Measurements from ENCODE around the gene CNNM2.
"Not testable (repeated sequence)": the region's sequence is repeated elsewhere in the genome, so short reads cannot be mapped to it uniquely, and the experiment has no call there.

The CNNM2 gene

GRCh38 chr10:102919246-102919959, 1.3 kb downstream of the CNNM2 start:
- no peaks in the 10 kb centered on the region for H3K27me3 ChIP-seq (ENCODE audit: insufficient read depth, low read depth, severe bottlenecking)
- DNase-seq: no peak
- peak overlapping the region; percentile 77 for H3K4me3 ChIP-seq (ENCODE audit: low read depth, low read length)
- H3K27ac ChIP-seq: no peak overlapping the region
- H3K36me3 ChIP-seq: no peaks in the 10 kb centered on the region
- no peak for TF ChIP-seq CTCF (IDR thresholded peaks at IDR 0.05; ENCODE audit: low read depth, low read length)
- no peaks in the 10 kb centered on the region for H3K9me3 ChIP-seq (ENCODE audit: severe bottlenecking)

GRCh38 chr10:102919992-102920739, 2.1 kb downstream of the CNNM2 start:
- H3K9me3 ChIP-seq (ENCODE audit: severe bottlenecking): no peaks in the 10 kb centered on the region
- TF ChIP-seq CTCF (IDR thresholded peaks at IDR 0.05; ENCODE audit: low read depth, low read length): no peak
- DNase-seq: no peak
- H3K4me3 ChIP-seq (ENCODE audit: low read depth, low read length): no peak overlapping the region
- H3K27ac ChIP-seq: no peak overlapping the region
- H3K27me3 ChIP-seq (ENCODE audit: insufficient read depth, low read depth, severe bottlenecking): no peaks in the 10 kb centered on the region
- no peaks in the 10 kb centered on the region for H3K36me3 ChIP-seq

GRCh38 chr10:102923601-102924000, 5.5 kb downstream of the CNNM2 start:
- no peak overlapping the region for H3K4me3 ChIP-seq (ENCODE audit: low read depth, low read length)
- peaks cover 2% of the 10 kb centered on the region for H3K9me3 ChIP-seq (ENCODE audit: severe bottlenecking)
- no peak for DNase-seq
- no peaks in the 10 kb centered on the region for H3K27me3 ChIP-seq (ENCODE audit: insufficient read depth, low read depth, severe bottlenecking)
- no peak for TF ChIP-seq CTCF (IDR thresholded peaks at IDR 0.05; ENCODE audit: low read depth, low read length)
- H3K36me3 ChIP-seq: no peaks in the 10 kb centered on the region
- H3K27ac ChIP-seq: no peak overlapping the region

- no peaks in the 10 kb centered on the region for H3K36me3 ChIP-seq
- H3K27me3 ChIP-seq (ENCODE audit: insufficient read depth, low read depth, severe bottlenecking): no peaks in the 10 kb centered on the region
- H3K9me3 ChIP-seq (ENCODE audit: severe bottlenecking): peaks cover 2% of the 10 kb centered on the region
- no peak for DNase-seq
- TF ChIP-seq CTCF (IDR thresholded peaks at IDR 0.05; ENCODE audit: low read depth, low read length): no peak
- H3K27ac ChIP-seq: no peak overlapping the region
- H3K4me3 ChIP-seq (ENCODE audit: low read depth, low read length): no peak overlapping the region
Measured at GRCh38 chr10:102926842-102927241, 8.7 kb downstream of the CNNM2 start.

- no peak for TF ChIP-seq CTCF (IDR thresholded peaks at IDR 0.05; ENCODE audit: low read depth, low read length)
- Histone ChIP-seq H3K4me3 (ENCODE audit: low read depth, low read length) (no peak overlapping the region), H3K27me3 (ENCODE audit: insufficient read depth, low read depth, severe bottlenecking) (no peaks in the 10 kb centered on the region), H3K36me3 (no peaks in the 10 kb centered on the region), H3K27ac (peak overlapping the region; percentile 16; the same call in 1 of the 2 replicates), H3K9me3 (ENCODE audit: severe bottlenecking) (peaks cover 2% of the 10 kb centered on the region)
- DNase-seq: peak; percentile 56
Measured at GRCh38 chr10:102927311-102928010, 9.4 kb downstream of the CNNM2 start.

GRCh38 chr10:102928442-102928841, 10.3 kb downstream of the CNNM2 start:
- not testable (repeated sequence) for H3K4me3 ChIP-seq (ENCODE audit: low read depth, low read length); H3K36me3 ChIP-seq; H3K27me3 ChIP-seq (ENCODE audit: insufficient read depth, low read depth, severe bottlenecking); H3K27ac ChIP-seq; H3K9me3 ChIP-seq (ENCODE audit: severe bottlenecking); DNase-seq

Measured in WERI-Rb-1 (cell line).